K562 (cell line): ENCODE results near the gene RALY. TPM values are rescaled to one million over a fixed set of nuclear protein-coding genes. Genes with fewer than 3 reads are reported as not detected.

Source experiments
- ATAC-seq: fragments of 200-7000 bp; cut with Tn5 transposase; 3 replicates; pipeline ENCODE4 v1.9.1; 2020; ENCODE audit warnings: moderate library complexity
- BruUV-seq: library from RNA; stranded (reverse); fragments of 400-500 nt; replicated peaks from 2 replicates; lab custom pipeline; 2021; lab: Mats Ljungman, UMichigan
- CTCF ChIA-PET: fragments of 300-600 bp; formaldehyde crosslinking; extraction: SDS; loops from one replicate; lab custom pipeline; 2021; ENCODE audit warnings: low intra/inter-chr PET ratio; lab: Yijun Ruan, JAX
- POLR2A ChIA-PET: fragments of 300-600, 350-650 bp; sonication (Branson Sonifier 250); formaldehyde crosslinking; extraction: SDS; loops from one replicate; lab custom pipeline; 2021; ENCODE audit warnings: antibody characterized with exemption, inconsistent platforms; lab: Yijun Ruan, JAX
- DNase-seq, 4 experiments: peaks; one replicate each; pipeline versions ENCODE4 v3.0.0 to v3.0.0-alpha.2; 2011 to 2018; ENCODE audit warnings: low spot score in 3 of 4, mixed read lengths in 3 of 4; ENCODE audit errors: extremely low read depth in 1 of 4
- FAIRE-seq: peaks from 2 replicates; lab custom pipeline; 2011; peaks lifted over from hg19 to GRCh38; lab: Jason Lieb, UNC
- H2AFZ ChIP-seq: 2 replicates; pipeline ENCODE4 v1.6.0; 2011; ENCODE audit warnings: low read depth, low read length, control low read depth, inconsistent platforms
- H3K27ac ChIP-seq: fragments of 200-600 bp; 3 replicates; pipeline ENCODE4 v1.8.0; 2011; ENCODE audit warnings: low read depth, mild to moderate bottlenecking, control low read depth, inconsistent platforms, low read length, moderate library complexity, mixed read lengths; ENCODE audit errors: extremely low read depth
- H3K27me3 ChIP-seq, 2 experiments: fragments of 300-600 bp in 1 of 2; 2 replicates in 1 of 2; 3 replicates in 1 of 2; pipeline versions ENCODE4 v1.6.0 to v1.8.0; 2011; ENCODE audit warnings: inconsistent platforms in 2 of 2, low read length in 2 of 2, mild to moderate bottlenecking in 1 of 2, mixed read lengths in 1 of 2, moderate library complexity in 1 of 2; ENCODE audit not compliant: control insufficient read depth in 2 of 2, insufficient read depth in 2 of 2
- H3K36me3 ChIP-seq: fragments of 300-600 bp; 3 replicates; pipeline ENCODE4 v1.8.0; 2011; ENCODE audit warnings: mild to moderate bottlenecking, low read length, inconsistent platforms; ENCODE audit not compliant: control insufficient read depth, insufficient read depth
- H3K4me1 ChIP-seq, 2 experiments: fragments of 200-600 bp in 1 of 2; replicated peaks in 1 of 2; 2 replicates in 1 of 2; 3 replicates in 1 of 2; pipeline versions ENCODE4 v1.5.1 to v1.8.0; 2011; ENCODE audit warnings: inconsistent platforms in 2 of 2, low read length in 2 of 2, mild to moderate bottlenecking in 1 of 2, mixed read lengths in 1 of 2, moderate library complexity in 1 of 2; ENCODE audit not compliant: control insufficient read depth in 2 of 2, insufficient read depth in 2 of 2
- H3K4me2 ChIP-seq: 2 replicates; pipeline ENCODE4 v1.6.1; 2011; ENCODE audit warnings: low read length, control low read depth, inconsistent platforms, mixed read lengths; ENCODE audit not compliant: insufficient read depth
- H3K4me3 ChIP-seq: fragments of 200-600 bp; sonication (generic), shearing (Covaris generic); 2 replicates; pipeline ENCODE4 v1.5.1; 2016; ENCODE audit warnings: control low read depth, inconsistent platforms
- H3K79me2 ChIP-seq: fragments of 200-600 bp; 3 replicates; pipeline ENCODE4 v1.8.0; 2011; ENCODE audit warnings: low read length, inconsistent platforms; ENCODE audit not compliant: control insufficient read depth, insufficient read depth
- H3K9ac ChIP-seq, 2 experiments: 2 replicates each; pipeline versions ENCODE4 v1.6.0 to v1.6.1; 2011; ENCODE audit warnings: low read depth in 2 of 2, low read length in 2 of 2, control low read depth in 1 of 2, inconsistent platforms in 1 of 2, mild to moderate bottlenecking in 1 of 2, mixed read lengths in 1 of 2; ENCODE audit not compliant: insufficient read depth in 1 of 2
- H3K9me1 ChIP-seq: one replicate; pipeline ENCODE4 v1.6.0; 2011; ENCODE audit warnings: inconsistent platforms, mild to moderate bottlenecking, low read length, moderate library complexity; ENCODE audit not compliant: control insufficient read depth, insufficient read depth
- H3K9me3 ChIP-seq: replicated peaks from 2 replicates; pipeline ENCODE4 v1.5.1; 2011; ENCODE audit warnings: low read depth, low read length, inconsistent platforms; ENCODE audit not compliant: control insufficient read depth, insufficient read depth
- H4K20me1 ChIP-seq: replicated peaks from 2 replicates; pipeline ENCODE4 v1.6.1; 2011; ENCODE audit warnings: low read length, inconsistent platforms, mixed read lengths; ENCODE audit not compliant: control insufficient read depth, insufficient read depth
- CBX3 ChIP-seq, 2 experiments: IDR thresholded peaks; 1 replicate in 1 of 2; 2 replicates in 1 of 2; pipeline ENCODE4 v1.6.1; 2012; ENCODE audit warnings: inconsistent platforms in 2 of 2, low read length in 2 of 2, borderline replicate concordance in 1 of 2, control low read depth in 1 of 2
- GABPB1 ChIP-seq: sonication (generic); formaldehyde crosslinking; IDR thresholded peaks from 2 replicates; pipeline ENCODE4 v1.8.0; 2022; ENCODE audit warnings: mild to moderate bottlenecking, missing genetic modification reagents
- NFE2L1 ChIP-seq: fragments of 450-650 bp; IDR thresholded peaks from 2 replicates; pipeline ENCODE4 v1.6.1; 2016; ENCODE audit warnings: missing genetic modification characterization, low read depth, mild to moderate bottlenecking, missing compliant biosample characterization, moderate library complexity, borderline replicate concordance
- SMAD4 ChIP-seq: fragments of 250-450 bp; sonication (Bioruptor Pico); conservative IDR thresholded peaks from 2 replicates; pipeline ENCODE4 v1.8.0; 2021; ENCODE audit warnings: inconsistent platforms, mild to moderate bottlenecking, moderate library complexity
- ZFP36 ChIP-seq: fragments of 150-350 bp; IDR thresholded peaks from 2 replicates; pipeline ENCODE4 v1.6.1; 2018; ENCODE audit warnings: low read length, low read depth; ENCODE audit not compliant: partially characterized antibody
- ZNF124 ChIP-seq: sonication (generic); formaldehyde crosslinking; IDR thresholded peaks from 2 replicates; pipeline ENCODE4 v1.8.1; 2022; ENCODE audit warnings: missing genetic modification reagents
- ZNF282 ChIP-seq: sonication (generic); formaldehyde crosslinking; IDR thresholded peaks from 2 replicates; pipeline ENCODE4 v1.8.1; 2023; ENCODE audit warnings: missing genetic modification reagents
- WGBS: fragments of 100-300 bp; shearing (Covaris generic); methylation state at CpG from one replicate; pipeline ENCODE4 v1.1.6; 2016; ENCODE audit warnings: low coverage, mixed read lengths; ENCODE audit not compliant: insufficient coverage; ENCODE audit errors: missing lambda C conversion rate; 5-methylcytosine and 5-hydroxymethylcytosine counted together
- in situ Hi-C: fragments of 300-500 bp; cut with MboI; formaldehyde crosslinking; loops from 4 replicates; pipeline ENCODE4 v1.15.0; 2018; ENCODE audit warnings: inconsistent platforms, mixed read lengths
- intact Hi-C: fragments of 100-400 bp; cut with micrococcal nuclease; formaldehyde crosslinking; loops from 2 replicates; pipeline ENCODE4 v1.14.2; 2022
- polyA plus RNA-seq, 8 experiments: library from polyadenylated mRNA; depleted of rRNA in 4 of 8; stranded (reverse) in 5 of 8; unstranded in 3 of 8; fragments of >200 nt; fragmentation: Nextera tagmentation in 2 of 8; fragmentation: Illumina TruSeq in 1 of 8; extraction: Ambion mirVana in 2 of 8; extraction: Trizol in 1 of 8; gene quantifications; 2 replicates each; pipeline versions ENCODE4 v1.2.1 to v1.2.3, GENCODE V29; 2011 to 2014; ENCODE audit warnings: inconsistent platforms in 1 of 8, missing spikeins in 1 of 8
- total RNA-seq, 7 experiments: library from RNA; depleted of rRNA in 6 of 7; stranded (reverse); fragments of >200 nt in 6 of 7; fragmentation: Illumina TruSeq in 2 of 7; extraction: Trizol in 2 of 7; gene quantifications; 2 replicates each; pipeline versions ENCODE4 v1.2.1 to v1.2.3, GENCODE V29; 2011 to 2021; ENCODE audit warnings: low replicate concordance in 1 of 7
- TF ChIP-seq, protein P1 (sequence below): sonication (generic); formaldehyde crosslinking; IDR thresholded peaks from 2 replicates; pipeline ENCODE4 v1.8.1; 2023; ENCODE audit warnings: mild to moderate bottlenecking, missing genetic modification reagents, moderate library complexity

RALY gene
- total and polyA plus RNA-seq, 9 of the 15 experiments (the other 6 are each of a cell fraction or from before 2014, with no cell fraction given), result 0.80 to 207 (median 128) TPM

DNA sequence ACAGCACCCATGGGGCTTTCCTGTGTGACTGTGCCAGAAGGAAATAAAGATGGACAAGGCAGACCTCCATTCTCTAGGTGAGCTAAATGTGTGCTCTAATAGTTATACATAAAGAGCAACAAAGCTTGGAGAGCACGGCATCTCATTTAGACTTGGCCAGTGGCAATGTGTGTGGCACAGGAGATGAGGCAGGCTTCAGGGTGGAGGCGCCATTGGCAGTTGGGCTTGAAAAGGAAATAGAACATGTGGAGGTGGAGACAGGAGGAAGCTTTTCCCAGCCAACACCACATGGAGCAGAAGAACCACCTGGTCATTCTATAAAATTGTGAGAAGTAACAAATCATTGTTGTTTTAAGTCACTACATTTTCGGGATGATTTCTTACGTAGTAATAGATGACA lies 3.6 kb upstream of the RALY start:
- POLR2A ChIA-PET, result interaction anchor here (0.6 to 1.2 kb wide), 3 partner anchors 9 to 1102 kb away, joined by 3 to 4 read pairs (median 3); no protein-coding TSS in a partner anchor

More for the DNA sequence above, 3.6 kb upstream of the RALY start:
- no peak overlapping the region for H3K27ac ChIP-seq
- FAIRE-seq (no peak), ATAC-seq (no peak), DNase-seq (no peak)
- intact Hi-C loops (loop anchor here (5.0 kb wide), 1 partner anchor 498 kb away; the partner anchor contains the start of gene CBFA2T2), in situ Hi-C loops (no loop called here)
- H2AFZ ChIP-seq, result no peak overlapping the region
- H3K4me3 ChIP-seq, result no peak overlapping the region
- no peak overlapping the region for H3K9ac ChIP-seq
- peaks cover 30% of the 10 kb centered on the region for H3K79me2 ChIP-seq
- CTCF ChIA-PET, result no interaction called here
- no TSS peak for BruUV-seq
- WGBS, result 68% methylated on average over 4 of the region's 4 CpGs
- peaks cover 4% of the 10 kb centered on the region for H4K20me1 ChIP-seq
- peak overlapping the region; percentile 19; the same call in 1 of the 2 replicates for H3K4me2 ChIP-seq
- no peaks in the 10 kb centered on the region for H3K9me3 ChIP-seq
- no peaks in the 10 kb centered on the region for H3K9me1 ChIP-seq
- H3K27me3 ChIP-seq, result no peaks in the 10 kb centered on the region; a peak in 1 of 5 replicates
- TF ChIP-seq ZNF124 (CRISPR knock-in tag) (no peak), GABPB1 (no peak), ZNF282 (CRISPR knock-in tag) (no peak), ZFP36 (peak; percentile 5), SMAD4 (CRISPR knock-in tag) (no peak), CBX3 (IDR thresholded peaks at IDR 0.05; ENCODE audit: borderline replicate concordance in 1 of 2, low read length in 2 of 2) (no peak), NFE2L1 (tag) (no peak)
- TF ChIP-seq, protein P1, sequence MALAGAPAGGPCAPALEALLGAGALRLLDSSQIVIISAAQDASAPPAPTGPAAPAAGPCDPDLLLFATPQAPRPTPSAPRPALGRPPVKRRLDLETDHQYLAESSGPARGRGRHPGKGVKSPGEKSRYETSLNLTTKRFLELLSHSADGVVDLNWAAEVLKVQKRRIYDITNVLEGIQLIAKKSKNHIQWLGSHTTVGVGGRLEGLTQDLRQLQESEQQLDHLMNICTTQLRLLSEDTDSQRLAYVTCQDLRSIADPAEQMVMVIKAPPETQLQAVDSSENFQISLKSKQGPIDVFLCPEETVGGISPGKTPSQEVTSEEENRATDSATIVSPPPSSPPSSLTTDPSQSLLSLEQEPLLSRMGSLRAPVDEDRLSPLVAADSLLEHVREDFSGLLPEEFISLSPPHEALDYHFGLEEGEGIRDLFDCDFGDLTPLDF (CRISPR knock-in tag), result no peak
- H3K4me1 ChIP-seq, result peaks cover 8 to 11% of the 10 kb centered on the region in 2 experiments; a peak in 4 of 5 replicates
- H3K36me3 ChIP-seq, result no peaks in the 10 kb centered on the region
